Hippocampal formation (tissue), 2 donors: ENCODE measurements around the gene ZMYM3.
"Not testable (repeated sequence)": the region's sequence is repeated elsewhere in the genome, so short reads cannot be mapped to it uniquely, and the experiment has no call there.

Source experiments
- DNase-seq, 2 donors: peaks; one replicate each; lab custom pipeline; 2025; lab: John Stamatoyannopoulos, UW

ZMYM3 gene

GRCh38 chrX:71254092-71254963 is at the start of gene ZMYM3:
Gene ZMYM3, minus strand, starts transcription at chrX:71254140. Its CDS starts 885 bp downstream, at chrX:71253255.
- DNase-seq, result peak; percentile 69 to 79

- no peak for DNase-seq
Measured at GRCh38 chrX:71302461-71303213, 48.7 kb upstream of the ZMYM3 start.

GRCh38 chrX:71301195-71301924 is 47.4 kb upstream of the ZMYM3 start, which contains the start of gene ITGB1BP2:
Gene ITGB1BP2, plus strand, starts transcription at chrX:71301750. Its CDS starts 57 bp downstream, at chrX:71301807.
- no peak for DNase-seq

GRCh38 chrX:71300495-71300894 is 46.6 kb upstream of the ZMYM3 start:
- not testable (repeated sequence) for DNase-seq

GRCh38 chrX:71300064-71300463 is 46.1 kb upstream of the ZMYM3 start:
- not testable (repeated sequence) for DNase-seq

- no peak for DNase-seq
Measured at GRCh38 chrX:71298119-71298518, 44.2 kb upstream of the ZMYM3 start.

- DNase-seq, result no peak
Measured at GRCh38 chrX:71296806-71297205, 42.9 kb upstream of the ZMYM3 start.

- no peak for DNase-seq
Measured at GRCh38 chrX:71292669-71293365, 38.9 kb upstream of the ZMYM3 start.

- DNase-seq, result no peak
Measured at GRCh38 chrX:71291381-71291780, 37.4 kb upstream of the ZMYM3 start.

GRCh38 chrX:71285929-71286328 is 32.0 kb upstream of the ZMYM3 start:
- DNase-seq, result no peak

GRCh38 chrX:71283403-71284143 is 29.6 kb upstream of the ZMYM3 start, which contains the start of gene NONO:
Gene NONO, plus strand, starts transcription at chrX:71283635. Its CDS starts 7,003 bp downstream, at chrX:71290638.
- peak; percentile 79 to 91 for DNase-seq

- DNase-seq, result peak in 1 of 2 donors; percentile 73
Measured at GRCh38 chrX:71282514-71283402, 28.8 kb upstream of the ZMYM3 start.

GRCh38 chrX:71281300-71281699 is 27.4 kb upstream of the ZMYM3 start:
- DNase-seq, result not testable (repeated sequence)

- not testable (repeated sequence) for DNase-seq
Measured at GRCh38 chrX:71272313-71272712, 18.4 kb upstream of the ZMYM3 start.

GRCh38 chrX:71269801-71270395 is 16.0 kb upstream of the ZMYM3 start:
- DNase-seq, result no peak

GRCh38 chrX:71268624-71269023 is 14.7 kb upstream of the ZMYM3 start:
- DNase-seq, result not testable (repeated sequence)

GRCh38 chrX:71256856-71257255 is 2.9 kb upstream of the ZMYM3 start:
- no peak for DNase-seq

GRCh38 chrX:71256051-71256450 is 2.1 kb upstream of the ZMYM3 start:
- DNase-seq, result no peak
